Activated gamma-delta T cell (primary cell): ENCODE results near the gene ANO10.
"Not testable (repeated sequence)": the region's sequence is repeated elsewhere in the genome, so short reads cannot be mapped to it uniquely, and the experiment has no call there.

Experiments
- DNase-seq: peaks from one replicate; lab custom pipeline; 2025; lab: John Stamatoyannopoulos, UW

ANO10 gene

DNA sequence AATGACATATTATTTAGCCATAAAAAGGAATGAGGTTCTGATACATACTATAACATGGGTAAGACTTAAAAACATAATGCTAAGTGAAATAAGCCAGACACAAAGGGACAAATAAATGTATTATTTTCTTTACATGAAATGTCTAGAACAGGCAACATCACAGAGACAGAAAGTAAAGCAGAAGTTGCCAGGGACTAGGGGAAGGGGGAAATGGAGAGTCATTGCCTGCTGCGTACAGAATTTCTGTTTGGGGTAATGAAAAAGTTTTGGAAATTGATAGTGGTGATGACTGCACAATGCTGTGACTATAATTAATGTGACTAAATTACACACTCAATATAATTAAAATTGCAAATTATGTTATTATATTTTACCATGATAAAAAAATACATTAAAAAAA lies 99.9 kb downstream of the ANO10 start:
- no peak for DNase-seq

DNA sequence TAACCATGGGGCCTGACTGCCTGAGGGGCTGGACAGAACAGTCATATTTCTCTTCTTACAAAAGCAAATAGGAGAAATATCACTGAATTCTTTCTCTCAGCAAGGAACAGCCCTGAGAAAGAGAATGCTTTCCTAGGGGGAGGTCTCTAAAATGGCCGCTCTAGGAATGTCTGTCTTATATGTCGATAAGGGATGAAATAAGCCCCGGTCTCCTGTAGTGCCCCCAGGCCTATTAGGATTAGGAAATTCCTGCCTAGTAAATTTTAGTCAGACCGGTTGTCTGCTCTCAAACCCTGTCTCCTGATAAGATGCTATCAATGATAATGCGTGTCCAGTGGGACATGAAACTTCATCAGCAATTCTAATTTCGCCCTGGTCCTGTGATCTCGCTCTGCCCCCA lies 103.3 kb downstream of the ANO10 start:
- DNase-seq = not testable (repeated sequence)

DNA sequence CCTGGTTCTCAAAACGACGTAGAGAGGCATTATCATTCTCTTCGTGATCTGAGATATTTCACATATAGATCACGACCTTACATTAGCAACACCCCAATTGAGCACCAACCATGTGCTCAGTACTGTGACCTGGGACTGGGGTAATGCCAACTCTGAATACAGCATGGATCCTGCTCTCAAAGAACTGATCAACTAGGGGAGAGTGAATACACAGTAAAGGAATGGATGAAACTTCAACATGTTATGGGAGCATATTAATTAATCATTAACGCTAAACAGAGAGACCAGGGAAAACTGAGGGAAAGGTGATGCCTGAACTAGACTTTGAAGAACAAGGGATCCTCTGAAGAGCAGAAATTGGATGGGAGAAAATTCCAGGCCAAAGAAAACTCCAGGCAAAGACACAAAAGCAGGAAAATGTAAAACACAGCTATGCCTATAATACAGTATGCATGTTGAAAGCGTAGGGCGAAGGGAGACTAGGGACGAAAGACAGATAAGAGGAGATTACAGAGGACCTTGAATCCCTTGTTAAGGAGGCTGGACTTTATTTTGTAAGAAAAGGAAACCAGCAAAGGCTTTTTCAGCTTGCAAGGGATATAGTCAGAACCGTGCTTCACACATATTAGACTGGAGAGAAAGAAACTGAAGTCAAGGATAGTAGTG lies 105.7 kb downstream of the ANO10 start:
- DNase-seq = no peak

DNA sequence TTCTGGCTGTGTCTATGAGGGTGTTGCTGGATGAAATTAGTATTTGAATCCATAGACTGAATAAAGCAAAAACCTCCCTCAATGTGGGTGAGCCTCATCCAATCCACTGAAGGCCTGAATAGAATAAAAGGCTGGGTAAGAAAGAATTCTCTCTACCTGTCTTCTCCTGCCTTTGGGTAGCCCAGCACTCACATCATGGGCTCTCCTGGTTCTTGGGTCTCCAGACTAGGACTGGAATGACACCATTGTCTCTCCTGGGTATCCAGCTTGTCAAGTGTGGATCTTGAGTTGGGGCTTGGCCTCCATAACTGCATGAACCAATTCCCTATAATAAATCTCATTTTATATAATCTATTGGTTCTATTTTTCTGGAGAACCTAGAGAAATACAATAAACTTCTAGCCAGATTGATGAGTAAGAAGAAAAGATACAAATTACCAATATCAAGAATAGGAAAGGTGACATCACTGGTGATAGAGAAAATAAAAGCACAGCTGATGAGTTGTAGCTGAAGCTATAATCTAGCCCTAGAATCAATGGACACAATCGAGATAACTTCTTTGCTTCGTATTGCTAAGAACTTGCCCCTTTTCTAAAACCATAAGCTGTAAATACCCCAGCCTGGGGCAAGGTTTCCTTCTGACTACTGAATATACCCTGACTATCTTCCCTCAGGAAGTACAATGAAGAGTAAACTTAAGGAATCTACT lies 106.4 kb downstream of the ANO10 start:
- DNase-seq = no peak

DNA sequence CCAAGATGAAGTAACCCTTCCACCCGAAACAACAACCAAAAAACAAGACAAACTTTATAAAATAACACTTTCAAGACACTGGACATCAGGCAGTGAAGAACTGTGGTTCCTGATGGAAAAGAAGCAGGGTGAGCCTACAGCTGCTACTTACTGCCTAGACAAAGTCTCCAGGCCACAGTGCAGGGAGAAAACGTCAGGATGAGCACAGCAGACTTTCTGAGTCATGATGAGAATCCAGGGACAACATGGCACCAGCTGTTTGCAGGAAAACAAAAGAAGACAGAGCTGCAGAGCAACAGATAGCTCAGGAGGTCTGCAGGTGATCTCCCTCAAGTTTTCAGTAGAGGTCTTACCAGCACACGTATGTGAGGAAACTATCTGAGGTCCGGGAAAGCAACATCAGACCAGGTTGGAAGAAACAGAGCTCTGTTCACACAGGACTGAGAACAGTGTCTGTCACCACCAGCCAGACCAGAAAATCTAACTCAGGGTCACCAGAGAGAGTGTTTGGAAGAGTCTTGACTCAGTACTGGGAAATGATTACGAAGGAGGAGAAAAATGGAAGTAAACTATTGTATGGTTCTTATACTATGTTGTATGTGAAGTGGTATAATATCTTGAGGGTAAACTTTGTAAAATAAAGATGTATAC lies 108.9 kb downstream of the ANO10 start:
- DNase-seq = no peak

DNA sequence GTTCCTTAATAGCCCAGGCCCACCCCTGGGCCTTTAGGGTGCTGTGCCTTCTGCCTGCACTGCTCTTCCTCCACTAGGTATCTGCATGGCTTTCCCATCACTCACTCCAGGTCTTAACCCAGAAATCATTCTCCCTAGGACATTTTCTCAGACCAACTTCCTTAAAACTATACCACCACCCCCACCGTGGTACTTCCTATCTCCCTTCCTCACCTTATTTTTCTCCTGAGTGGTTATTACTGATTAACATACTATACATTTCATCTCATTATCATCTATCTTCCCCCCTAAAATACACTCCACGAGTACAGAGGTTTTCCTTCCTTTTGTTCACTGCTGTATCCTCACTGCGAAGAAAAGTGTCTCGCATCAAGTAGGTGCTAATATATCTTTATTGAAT lies 115.2 kb downstream of the ANO10 start:
- DNase-seq = no peak

DNA sequence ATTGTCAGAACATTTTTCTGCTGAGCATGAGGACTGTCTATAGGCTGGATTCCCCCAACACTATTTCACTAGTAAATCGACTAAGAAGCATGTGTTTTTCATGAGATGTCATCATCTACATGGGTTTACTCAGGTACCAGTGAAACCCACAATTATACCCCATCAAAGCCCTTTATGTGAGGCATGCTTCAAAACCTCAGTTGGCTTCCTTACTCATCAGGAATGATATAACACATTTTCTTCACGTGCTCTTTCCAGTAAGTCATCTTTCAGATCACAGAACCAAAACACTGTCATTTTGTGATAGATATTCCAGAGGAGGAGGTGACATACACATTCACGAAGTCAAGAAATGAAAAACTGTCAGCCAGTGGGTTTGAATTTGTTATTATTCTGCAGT lies 116.5 kb downstream of the ANO10 start:
- DNase-seq = no peak

DNA sequence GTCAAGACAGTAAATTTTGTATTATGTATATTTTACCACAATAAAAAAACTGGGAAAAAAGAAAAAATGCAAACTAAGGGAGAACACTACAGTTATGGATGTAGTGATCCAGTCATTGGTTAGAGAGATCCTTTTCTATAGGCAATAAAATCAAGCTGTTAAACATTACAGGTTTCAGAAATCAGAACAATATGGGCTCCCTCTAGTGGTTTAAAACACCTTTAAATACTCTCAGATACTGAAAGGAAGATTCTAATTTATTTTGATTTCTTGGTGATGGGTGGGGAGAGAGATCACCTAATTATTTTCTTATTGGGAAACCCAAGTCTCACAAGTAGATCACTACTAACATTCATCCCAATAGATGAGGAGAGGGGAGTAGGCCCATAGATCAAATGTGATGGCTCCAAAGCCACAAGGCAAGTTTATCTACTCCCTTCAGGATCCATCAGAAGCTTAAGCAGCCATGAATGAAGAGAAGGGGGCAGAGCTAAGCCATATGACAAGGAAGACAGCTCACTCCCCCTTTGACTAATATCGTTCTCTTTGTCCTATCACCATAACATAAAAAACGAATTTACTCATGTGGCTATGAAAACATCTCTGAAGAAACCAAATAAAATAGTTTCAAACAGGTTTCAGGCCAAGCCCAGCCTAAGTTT lies 118.6 kb downstream of the ANO10 start:
- no peak for DNase-seq

DNA sequence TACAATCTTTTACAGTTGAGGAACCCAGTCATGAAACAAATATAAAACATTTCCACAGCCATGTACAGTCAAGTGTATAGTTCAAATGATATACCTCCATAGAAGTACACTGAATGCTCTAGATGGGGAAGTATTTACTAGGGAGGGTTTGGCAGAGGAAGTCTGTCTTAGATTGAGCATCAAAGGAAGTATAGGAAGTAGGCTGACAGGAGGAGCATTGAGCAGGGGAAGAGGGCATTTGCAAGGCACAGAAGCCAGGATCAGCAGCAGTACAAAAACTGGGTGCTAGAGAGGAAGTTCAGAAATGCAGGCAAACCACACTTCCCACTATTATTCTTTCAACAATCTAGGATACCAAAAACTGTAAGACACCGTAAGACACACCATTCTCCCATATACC lies 122.6 kb downstream of the ANO10 start:
- DNase-seq = no peak

DNA sequence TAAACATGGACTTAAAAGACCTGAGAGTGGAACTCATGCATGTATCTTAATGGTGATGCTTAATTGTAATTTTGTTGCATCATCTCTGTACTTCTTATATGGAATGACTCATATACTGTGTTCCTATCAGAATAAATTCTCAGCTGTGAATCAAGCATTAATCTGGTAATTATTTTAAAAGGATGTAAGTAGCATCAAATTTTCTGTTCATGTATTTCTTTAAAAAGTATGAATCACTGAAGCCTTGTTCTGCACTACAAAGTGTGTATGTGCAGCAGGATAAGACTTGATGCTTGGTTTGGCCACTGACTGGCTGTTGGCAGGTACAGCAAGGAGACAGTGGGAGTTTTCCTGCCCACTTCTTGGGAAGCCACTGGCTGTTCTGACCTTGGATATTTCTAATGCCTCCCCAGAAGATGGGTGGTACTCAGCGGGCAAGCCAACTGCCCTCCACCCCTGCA lies 123.9 kb downstream of the ANO10 start:
- DNase-seq = no peak

DNA sequence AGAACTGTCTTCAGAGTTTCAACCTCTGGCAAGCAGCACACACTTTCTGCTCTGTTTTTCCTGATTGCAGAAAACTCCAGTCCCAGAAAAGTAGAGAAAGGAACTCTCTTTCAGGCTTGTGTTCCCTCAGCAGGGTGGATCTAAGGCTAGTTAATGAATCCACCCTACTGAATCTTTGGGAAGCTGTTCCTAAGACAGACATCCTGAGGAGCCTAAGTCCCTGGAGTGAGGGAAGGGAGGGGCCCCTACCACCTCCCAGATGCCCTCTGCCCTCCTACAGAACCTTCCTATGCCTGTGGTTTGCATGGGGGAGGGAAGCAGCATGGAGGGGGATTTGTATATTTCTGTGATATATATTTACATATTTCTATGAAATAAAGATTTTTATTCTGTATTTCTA lies 124.4 kb downstream of the ANO10 start:
- DNase-seq = no peak

DNA sequence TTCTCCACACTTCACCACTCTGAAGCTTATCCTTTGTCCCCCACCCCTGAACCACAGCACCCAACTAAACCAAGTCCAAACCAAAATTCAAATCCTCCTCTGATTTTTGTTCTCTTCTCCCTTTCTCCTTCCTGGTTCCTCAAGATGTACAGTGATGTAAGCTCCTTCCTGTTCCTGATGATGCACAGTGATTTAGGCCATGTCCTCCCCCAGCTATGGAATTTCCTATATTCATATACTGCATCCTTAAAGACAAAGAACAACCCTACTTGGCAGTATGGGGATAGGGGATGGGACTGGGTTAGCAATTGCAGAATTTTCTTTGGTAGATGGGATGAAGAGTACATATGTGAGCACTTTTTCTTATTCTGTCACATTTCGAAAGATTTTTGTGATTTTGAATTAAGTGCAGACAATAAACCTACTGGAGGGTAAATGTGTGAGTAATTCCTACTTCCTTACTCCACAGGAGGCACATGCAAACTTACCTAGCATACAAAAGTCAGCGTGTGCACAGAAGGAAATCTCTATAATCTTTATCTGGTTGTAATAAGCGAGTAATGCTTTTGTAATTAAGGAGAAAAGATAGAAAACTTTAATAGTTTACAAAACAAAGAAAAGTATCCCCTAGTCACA lies 125.0 kb downstream of the ANO10 start:
- DNase-seq = no peak

DNA sequence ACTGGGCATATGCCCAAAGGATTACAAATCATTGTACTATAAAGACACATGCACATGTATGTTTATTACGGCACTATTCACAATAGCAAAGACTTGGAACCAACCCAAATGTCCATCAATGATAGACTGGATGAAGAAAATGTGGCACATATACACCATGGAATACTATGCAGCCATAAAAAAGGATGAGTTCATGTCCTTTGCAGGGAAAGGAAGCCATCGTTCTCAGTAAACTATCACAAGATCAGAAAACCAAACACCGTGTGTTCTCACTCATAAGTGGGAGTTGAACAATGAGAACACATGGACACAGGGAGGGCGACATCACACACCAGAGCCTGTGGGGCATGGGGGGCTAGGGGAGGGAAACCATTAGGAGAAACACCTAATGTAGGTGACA lies 128.9 kb downstream of the ANO10 start:
- not testable (repeated sequence) for DNase-seq

DNA sequence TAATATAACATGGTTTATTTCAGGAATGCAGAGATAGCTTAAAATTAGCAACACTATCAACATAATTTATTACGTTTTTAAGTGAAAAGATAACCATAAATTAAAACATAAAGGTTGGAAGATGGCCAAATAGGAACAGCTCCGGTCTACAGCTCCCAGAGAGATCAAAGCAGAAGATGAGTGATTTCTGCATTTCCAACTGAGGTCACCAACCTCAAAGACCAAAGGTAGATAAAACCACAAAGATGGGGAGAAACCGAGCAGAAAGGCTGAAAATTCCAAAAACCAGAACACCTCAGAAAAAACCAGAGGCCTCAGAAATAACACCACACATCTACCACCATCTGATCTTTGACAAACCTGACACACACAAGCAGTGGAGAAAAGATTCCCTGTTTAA lies 130.0 kb downstream of the ANO10 start:
- not testable (repeated sequence) for DNase-seq

DNA sequence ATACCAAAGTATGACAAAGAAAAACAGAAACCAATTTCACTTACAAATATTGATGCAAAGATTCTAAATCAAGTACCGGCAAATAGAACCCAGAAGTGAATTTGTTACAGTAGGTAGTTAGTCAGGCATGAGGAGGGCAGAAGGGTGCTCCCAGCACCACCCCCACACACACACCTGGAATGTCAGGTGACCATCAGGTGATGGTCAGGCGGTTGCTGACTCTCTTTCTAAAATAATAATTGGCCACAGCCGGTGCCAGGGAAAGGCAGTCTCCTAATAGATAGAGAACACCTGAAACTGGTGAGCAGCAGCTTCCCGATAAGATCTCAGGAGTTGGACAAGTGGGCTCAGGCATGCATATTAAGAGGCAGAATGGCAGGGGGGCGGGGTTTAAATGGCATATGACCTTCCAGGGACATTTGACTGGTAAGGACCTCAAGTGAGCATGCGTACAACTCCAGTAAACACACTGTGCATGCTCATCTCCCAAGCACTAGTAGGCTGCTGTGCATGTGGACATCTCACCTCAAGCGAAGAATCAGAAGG lies 131.1 kb downstream of the ANO10 start:
- DNase-seq = no peak

DNA sequence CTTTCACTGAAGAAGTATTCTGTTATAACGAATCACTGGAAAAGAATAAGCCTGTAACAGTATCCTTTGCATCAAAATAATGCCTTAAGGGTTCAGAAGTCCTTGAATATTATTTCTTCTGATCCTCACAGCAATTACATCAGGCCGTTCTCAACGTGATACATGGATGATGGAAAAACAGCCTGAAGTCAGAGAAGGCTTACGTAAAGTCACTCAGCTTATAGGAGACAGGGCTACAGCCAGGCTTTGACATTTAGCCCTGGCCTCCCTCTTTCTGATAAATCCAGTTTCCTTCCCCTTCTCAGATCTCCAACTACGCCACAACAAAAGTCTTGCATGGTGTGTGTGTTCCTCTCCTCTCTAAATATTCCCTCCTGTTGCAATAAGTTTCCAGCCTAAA lies 131.9 kb downstream of the ANO10 start:
- DNase-seq = no peak

DNA sequence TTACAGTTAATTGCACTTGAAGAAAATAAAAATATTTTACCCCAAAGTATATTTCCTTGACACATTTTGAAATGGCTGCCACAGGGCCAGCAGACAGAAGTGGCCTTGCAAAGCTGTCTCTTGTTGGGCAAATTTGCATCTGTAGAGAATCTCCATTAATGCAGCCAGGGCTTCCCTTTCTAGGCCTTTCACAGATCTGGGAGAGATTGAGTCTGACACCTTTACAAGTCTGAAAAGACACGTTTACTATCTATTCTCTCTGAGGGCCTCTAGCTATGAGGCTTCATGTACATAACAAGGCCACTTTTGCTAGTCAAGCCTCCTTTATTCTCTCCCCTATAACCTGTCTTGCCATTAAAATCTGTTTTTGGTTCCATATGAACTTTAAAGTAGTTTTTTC lies 135.9 kb downstream of the ANO10 start:
- no peak for DNase-seq

DNA sequence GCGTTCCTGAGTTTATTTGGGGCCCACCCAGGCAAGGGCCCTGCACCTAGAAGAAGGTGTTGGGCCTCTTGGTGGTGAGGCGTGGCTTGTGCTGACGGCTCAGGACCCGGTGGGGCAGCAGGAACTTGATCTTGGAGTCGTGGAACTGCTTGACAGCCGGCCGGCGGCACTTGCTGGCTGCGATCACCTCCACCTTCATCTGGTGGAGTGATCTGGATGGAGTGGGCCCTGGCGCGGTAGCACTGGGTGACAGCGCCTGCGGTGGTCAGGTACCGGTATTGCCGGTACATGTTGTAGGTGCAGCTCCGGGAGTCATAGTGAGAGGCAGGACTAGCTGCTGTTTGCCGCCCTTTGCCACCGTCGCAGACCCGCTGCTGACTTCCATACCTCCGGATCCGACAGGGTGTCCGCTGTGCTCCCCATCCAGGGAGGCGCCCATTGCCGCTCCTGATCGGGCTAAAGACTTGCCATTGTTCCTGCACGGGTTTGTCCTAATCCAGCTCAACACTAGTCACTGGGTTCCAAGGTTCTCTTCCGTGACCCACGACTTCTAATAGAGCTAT lies 136.8 kb downstream of the ANO10 start:
- no peak for DNase-seq

DNA sequence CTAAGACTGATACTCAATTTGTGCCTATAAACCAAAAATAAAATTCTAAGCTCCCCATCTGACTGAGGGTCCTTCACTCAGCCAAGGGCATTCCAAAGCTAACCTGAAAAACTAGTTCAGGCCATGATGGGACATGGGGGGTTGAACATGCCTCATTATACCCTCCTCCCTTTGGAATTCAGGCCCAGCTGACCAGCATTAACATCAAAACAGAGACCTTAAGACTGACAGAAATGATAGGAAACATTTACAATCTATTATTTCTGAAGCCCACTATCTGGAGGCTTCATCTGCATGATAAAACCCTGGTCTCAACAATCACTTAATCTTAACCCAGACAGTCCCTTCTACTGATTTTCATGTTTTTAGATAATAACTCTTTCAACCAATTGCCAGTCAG lies 140.4 kb downstream of the ANO10 start:
- DNase-seq = no peak

DNA sequence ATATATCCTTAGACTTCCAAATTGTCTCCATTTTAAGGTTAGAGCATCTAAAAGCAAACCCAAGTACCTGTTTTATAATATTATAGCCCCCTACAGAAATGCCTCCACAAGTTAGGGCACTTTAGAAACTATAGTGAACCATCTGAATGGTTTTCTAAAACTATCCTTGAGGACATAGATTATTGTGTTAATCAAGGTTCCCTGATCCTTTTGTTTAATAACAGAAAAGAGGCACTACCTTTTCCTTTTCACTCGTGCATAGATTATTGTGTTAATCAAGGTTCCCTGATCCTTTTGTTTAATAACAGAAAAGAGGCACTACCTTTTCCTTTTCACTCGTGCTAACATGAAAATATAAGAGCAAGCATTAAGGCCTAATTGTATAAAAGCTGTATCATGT lies 143.0 kb downstream of the ANO10 start:
- not testable (repeated sequence) for DNase-seq

DNA sequence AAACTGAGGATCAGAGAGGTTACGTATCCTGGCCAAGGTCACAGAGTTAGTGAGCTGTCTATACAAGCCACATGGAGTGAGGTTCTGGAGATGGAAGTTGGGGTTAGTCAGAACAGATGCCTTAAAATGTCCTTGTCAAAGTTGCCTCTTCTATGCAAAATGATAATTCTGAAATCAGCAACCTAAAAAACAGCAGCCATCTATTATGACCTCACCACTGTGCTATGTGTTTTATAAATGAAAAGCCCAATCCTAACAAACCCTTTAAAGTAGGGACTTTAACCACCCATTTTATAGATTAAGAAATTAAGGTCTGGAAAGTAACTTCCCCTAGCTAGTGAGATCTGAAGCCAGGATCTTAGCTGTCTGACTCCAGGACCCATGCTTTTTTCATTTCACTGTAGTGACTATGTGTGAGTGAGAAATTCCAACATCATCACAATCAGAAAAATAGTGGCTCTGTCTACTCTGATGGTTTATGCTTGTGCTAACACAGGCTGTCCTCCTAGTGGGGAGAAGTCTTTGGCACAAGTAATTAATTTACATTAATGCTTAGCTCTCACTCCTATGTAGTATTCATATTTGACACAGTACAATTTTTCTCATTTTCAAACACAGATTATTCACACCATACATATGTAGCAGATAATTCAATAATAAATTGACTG lies 143.6 kb downstream of the ANO10 start:
- DNase-seq = no peak
